ENCODE results near the gene GIGYF2.

- TF ChIP-seq CTCF (IDR thresholded peaks at IDR 0.05; ENCODE audit: low read depth, low read length) (no peak), POLR2A (IDR thresholded peaks at IDR 0.05; ENCODE audit: extremely low read depth, insufficient read length) (no peak)
These were observed 173.7 kb downstream of the GIGYF2 start for GRCh38 chr2:232870766-232871371.

Measured in NB4 (cell line).